ENCODE data around the gene NCAM2.

DNA sequence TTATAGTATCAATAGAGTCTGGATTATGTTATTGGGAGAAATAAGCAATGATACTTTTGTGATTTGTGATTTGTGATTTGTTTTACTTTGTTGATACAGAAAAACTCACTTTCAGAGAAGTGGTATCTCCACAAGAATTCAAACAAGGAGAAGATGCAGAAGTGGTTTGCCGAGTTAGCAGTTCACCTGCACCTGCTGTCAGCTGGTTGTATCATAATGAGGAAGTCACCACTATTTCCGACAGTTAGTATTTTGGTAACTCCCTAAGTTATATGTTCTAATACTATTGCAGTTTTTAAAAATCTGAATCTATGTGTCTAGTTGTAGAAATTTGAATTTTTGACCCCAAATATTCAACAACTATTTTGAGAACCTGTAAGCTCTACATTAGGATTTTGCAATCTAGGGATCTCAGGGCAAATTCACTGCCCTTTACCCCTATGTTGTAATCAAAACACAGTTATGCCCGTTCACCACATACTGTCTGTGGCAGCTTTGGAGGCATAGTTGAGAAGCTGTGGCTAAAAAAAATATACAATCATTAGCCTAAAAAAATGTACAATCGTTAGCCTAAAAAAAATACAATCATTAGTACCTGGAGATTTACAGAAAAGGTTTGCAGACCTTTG, 288.1 kb downstream of the NCAM2 start:
- TF ChIP-seq, protein P1, sequence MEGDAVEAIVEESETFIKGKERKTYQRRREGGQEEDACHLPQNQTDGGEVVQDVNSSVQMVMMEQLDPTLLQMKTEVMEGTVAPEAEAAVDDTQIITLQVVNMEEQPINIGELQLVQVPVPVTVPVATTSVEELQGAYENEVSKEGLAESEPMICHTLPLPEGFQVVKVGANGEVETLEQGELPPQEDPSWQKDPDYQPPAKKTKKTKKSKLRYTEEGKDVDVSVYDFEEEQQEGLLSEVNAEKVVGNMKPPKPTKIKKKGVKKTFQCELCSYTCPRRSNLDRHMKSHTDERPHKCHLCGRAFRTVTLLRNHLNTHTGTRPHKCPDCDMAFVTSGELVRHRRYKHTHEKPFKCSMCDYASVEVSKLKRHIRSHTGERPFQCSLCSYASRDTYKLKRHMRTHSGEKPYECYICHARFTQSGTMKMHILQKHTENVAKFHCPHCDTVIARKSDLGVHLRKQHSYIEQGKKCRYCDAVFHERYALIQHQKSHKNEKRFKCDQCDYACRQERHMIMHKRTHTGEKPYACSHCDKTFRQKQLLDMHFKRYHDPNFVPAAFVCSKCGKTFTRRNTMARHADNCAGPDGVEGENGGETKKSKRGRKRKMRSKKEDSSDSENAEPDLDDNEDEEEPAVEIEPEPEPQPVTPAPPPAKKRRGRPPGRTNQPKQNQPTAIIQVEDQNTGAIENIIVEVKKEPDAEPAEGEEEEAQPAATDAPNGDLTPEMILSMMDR (IDR thresholded peaks at IDR 0.05; ENCODE audit: poor library complexity), result no peak
- no peak for TF ChIP-seq EZH2 (IDR thresholded peaks at IDR 0.05; ENCODE audit: borderline replicate concordance)

Measured in hepatocyte (in vitro differentiated cells).